Spinal cord (tissue), 10 donors: Measurements from ENCODE around the gene ZFYVE28. TPM values are rescaled to one million over a fixed set of nuclear protein-coding genes. Genes with fewer than 3 reads are reported as not detected.

Source experiments
- DNase-seq, 6 donors: peaks; one replicate each; pipeline versions ENCODE4 v3.0.0 to v3.0.0-alpha.2; 2013 to 2015; ENCODE audit warnings: low spot score in 6 of 6, low read depth in 4 of 6
- H3K27ac ChIP-seq: one replicate; pipeline ENCODE4 v1.5.1; 2013; ENCODE audit warnings: low read depth, low read length, control low read depth
- H3K27me3 ChIP-seq: one replicate; pipeline ENCODE4 v1.6.1; 2013; ENCODE audit warnings: low read length; ENCODE audit not compliant: control insufficient read depth, insufficient read depth
- H3K36me3 ChIP-seq: one replicate; pipeline ENCODE4 v1.6.1; 2013; ENCODE audit warnings: low read length; ENCODE audit not compliant: control insufficient read depth, insufficient read depth
- H3K4me1 ChIP-seq: one replicate; pipeline ENCODE4 v1.6.1; 2013; ENCODE audit warnings: low read length; ENCODE audit not compliant: control insufficient read depth, insufficient read depth
- H3K4me3 ChIP-seq: one replicate; pipeline ENCODE4 v1.5.1; 2013; ENCODE audit warnings: low read depth, low read length, control low read depth
- H3K9me3 ChIP-seq: one replicate; pipeline ENCODE4 v1.6.1; 2013; ENCODE audit warnings: low read length; ENCODE audit not compliant: control insufficient read depth, insufficient read depth
- WGBS: methylation state at CpG from one replicate; pipeline ENCODE4 v1.1.5; 2013; ENCODE audit warnings: missing lambda C conversion rate; ENCODE audit not compliant: insufficient coverage; 5-methylcytosine and 5-hydroxymethylcytosine counted together
- polyA plus RNA-seq, 2 donors: library from polyadenylated mRNA; unstranded; fragments of 120-200 nt; gene quantifications; one replicate each; pipeline ENCODE4 v1.2.1, GENCODE V29; 2013; ENCODE audit not compliant: insufficient read length in 2 of 2
- total RNA-seq, 2 donors: library from RNA; depleted of rRNA in 1 of 2; stranded (reverse); fragments of 120-200 nt in 1 of 2; fragments of >200 nt in 1 of 2; gene quantifications; one replicate each; pipeline versions ENCODE4 v1.2.3 to v1.2.4, GENCODE V29; 2013 to 2014
- donor health status: healthy.

Gene ZFYVE28
- total and polyA plus RNA-seq, 4 donors: 7.9 to 13.9 (median 9.8) TPM

DNA sequence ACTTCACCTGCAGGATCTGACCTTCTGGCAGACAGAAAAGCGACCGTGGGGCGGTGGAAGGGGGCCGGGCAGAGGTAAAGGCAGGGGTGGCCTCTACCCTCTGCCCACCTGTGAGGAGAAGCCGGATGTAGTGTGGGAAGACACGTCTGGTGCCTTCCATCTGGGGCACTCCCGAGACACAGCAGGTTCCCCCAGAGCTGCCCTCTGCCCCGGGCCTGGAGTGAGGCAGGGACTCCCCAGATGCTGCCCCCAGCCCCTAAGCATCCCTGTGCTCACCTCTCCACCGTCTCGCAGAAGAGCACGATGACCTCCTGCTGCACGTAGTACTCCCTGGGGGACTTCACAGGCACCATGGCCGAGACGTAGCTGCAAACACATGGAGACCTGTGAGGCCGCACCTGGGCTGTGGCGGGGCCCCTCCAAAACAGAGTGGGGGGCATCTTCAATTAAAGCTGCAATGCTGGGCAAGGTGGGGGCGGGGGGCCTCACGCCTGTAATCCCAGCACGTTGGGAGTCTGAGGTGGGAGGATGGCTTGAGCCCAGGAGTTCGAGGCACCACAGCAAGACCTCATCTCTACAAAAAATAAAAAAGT is 81.2 kb downstream of the ZFYVE28 start:
- Histone ChIP-seq H3K4me1 (no peaks in the 10 kb centered on the region), H3K27ac (no peak overlapping the region), H3K4me3 (no peak overlapping the region), H3K27me3 (no peaks in the 10 kb centered on the region), H3K9me3 (no peaks in the 10 kb centered on the region), H3K36me3 (peaks cover 57% of the 10 kb centered on the region)
- 83% methylated on average over 15 of the region's 20 CpGs for WGBS
- DNase-seq: no peak

- Histone ChIP-seq H3K4me3 (no peak overlapping the region), H3K4me1 (no peaks in the 10 kb centered on the region), H3K27me3 (no peaks in the 10 kb centered on the region), H3K36me3 (peaks cover 61% of the 10 kb centered on the region), H3K27ac (no peak overlapping the region), H3K9me3 (no peaks in the 10 kb centered on the region)
- DNase-seq: no peak
These were observed 81.8 kb downstream of the ZFYVE28 start for GRCh38 chr4:2336659-2337058.

DNA sequence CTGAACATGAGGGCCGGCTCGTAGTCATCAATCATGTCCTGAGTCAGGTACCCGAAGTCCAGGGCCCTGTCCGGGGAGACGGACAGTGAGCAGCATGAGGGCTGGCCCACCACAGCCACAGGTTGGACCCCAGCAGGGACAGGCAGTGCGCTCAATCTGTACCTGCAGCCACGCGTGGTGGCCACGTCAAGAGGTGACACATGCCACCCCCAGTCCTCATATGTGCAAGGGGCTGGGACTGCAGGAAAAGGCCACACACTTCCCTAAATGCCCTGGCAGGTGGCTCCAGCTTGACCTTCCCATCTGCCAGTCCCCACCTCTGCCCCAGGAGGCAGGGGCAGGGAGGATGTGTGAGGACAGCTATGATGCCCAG is 82.7 kb downstream of the ZFYVE28 start:
- no peaks in the 10 kb centered on the region for H3K4me1 ChIP-seq
- H3K4me3 ChIP-seq: no peak overlapping the region
- H3K27me3 ChIP-seq: no peaks in the 10 kb centered on the region
- H3K36me3 ChIP-seq: peaks cover 54% of the 10 kb centered on the region
- DNase-seq: no peak
- H3K9me3 ChIP-seq: no peaks in the 10 kb centered on the region
- H3K27ac ChIP-seq: no peak overlapping the region
- 86% methylated on average over 8 of the region's 9 CpGs for WGBS

- Histone ChIP-seq H3K27ac (no peak overlapping the region), H3K4me1 (no peaks in the 10 kb centered on the region), H3K27me3 (no peaks in the 10 kb centered on the region), H3K9me3 (no peaks in the 10 kb centered on the region), H3K4me3 (no peak overlapping the region), H3K36me3 (peaks cover 47% of the 10 kb centered on the region)
- DNase-seq: no peak
- 78% methylated on average over 25 of the region's 27 CpGs for WGBS
These were observed 83.4 kb downstream of the ZFYVE28 start for GRCh38 chr4:2334826-2335728.

DNA sequence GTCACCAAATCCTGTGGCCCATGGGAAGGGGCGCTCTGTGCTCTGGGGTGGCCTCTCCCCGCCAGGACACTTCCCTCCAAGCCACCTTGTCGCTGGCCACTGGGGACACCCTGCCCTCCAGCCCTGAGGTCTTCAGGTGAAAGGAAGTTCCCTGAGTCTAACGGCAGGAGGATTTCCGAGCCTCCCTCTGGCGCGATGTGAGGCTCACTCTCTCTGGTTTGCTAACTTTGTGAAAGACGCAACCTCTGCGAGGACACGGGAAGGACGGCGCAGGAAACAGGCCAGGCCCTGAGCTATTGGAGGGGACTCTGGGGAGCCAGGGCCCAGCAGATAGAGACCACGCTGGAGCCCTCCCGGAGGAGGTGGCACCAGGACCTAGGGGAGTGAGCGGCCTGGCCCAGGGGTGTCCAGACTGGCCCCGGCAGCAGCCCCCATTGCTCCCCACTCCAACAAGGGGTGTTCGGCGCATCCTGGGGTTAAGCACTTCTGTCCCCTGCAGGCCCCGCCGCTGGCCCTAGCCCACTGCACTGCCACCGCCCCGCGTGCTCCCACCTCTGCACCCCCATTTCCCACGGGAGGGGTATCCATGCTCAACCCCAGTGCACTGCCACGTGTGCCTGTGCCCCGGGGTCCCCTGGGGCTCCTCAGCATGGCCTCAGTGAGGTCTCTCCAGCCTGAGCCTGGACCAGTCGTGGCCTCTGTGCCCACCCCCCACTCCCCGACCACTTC is 84.4 kb downstream of the ZFYVE28 start:
- no peaks in the 10 kb centered on the region for H3K4me1 ChIP-seq
- no peaks in the 10 kb centered on the region for H3K27me3 ChIP-seq
- no peak overlapping the region for H3K4me3 ChIP-seq
- no peaks in the 10 kb centered on the region for H3K9me3 ChIP-seq
- 81% methylated on average over 28 of the region's 28 CpGs for WGBS
- H3K36me3 ChIP-seq: peaks cover 40% of the 10 kb centered on the region
- DNase-seq: no peak
- no peak overlapping the region for H3K27ac ChIP-seq

DNA sequence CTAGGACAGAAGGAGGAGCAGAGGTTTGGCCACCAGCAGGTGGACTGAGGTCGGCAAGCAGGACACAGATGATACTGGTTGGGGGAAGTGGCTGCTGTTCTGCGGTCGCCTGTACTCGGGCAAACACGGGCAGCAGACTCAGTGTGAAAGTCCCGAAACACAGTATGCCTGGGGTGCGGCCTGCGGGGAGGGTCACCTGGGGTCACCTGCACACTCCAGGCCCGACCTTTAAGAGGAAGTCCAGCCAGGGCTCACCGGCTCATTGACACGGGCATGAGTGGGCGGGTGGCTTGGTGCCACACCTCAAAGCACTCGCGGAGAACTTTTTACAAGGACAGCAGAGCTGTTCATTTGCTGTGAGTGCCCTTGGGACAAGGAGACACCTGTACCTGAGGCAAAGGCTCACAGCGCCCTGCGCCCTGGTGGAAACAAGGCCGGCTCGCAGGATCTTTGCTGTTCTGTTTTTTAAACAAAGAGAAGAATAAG is 85.0 kb downstream of the ZFYVE28 start:
- Histone ChIP-seq H3K4me1 (no peaks in the 10 kb centered on the region), H3K9me3 (no peaks in the 10 kb centered on the region), H3K36me3 (peaks cover 38% of the 10 kb centered on the region), H3K27me3 (no peaks in the 10 kb centered on the region), H3K4me3 (no peak overlapping the region), H3K27ac (no peak overlapping the region)
- 59% methylated on average over 18 of the region's 18 CpGs for WGBS
- DNase-seq: no peak

DNA sequence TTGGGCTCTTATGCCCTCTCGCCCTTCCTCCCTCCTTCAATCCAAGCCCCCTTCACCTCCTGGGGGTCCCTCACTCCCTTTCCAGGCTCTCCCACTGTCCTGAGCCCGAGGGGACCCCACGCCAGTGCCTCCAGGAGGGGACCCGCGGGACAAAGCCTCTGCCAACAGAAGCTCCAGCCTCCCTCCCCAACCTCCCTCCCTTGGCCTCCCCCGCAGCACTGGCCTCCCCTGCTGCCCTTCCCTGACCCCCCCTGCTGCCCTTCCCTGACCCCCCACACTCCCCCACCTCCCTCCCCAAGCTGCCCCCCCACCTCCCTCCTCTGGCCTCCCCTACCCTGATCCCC is 85.5 kb downstream of the ZFYVE28 start:
- Histone ChIP-seq H3K36me3 (peaks cover 35% of the 10 kb centered on the region), H3K4me3 (no peak overlapping the region), H3K27me3 (no peaks in the 10 kb centered on the region), H3K27ac (no peak overlapping the region), H3K9me3 (peaks cover 2% of the 10 kb centered on the region), H3K4me1 (no peaks in the 10 kb centered on the region)
- WGBS: 79% methylated on average over 2 of the region's 6 CpGs
- DNase-seq: no peak

DNA sequence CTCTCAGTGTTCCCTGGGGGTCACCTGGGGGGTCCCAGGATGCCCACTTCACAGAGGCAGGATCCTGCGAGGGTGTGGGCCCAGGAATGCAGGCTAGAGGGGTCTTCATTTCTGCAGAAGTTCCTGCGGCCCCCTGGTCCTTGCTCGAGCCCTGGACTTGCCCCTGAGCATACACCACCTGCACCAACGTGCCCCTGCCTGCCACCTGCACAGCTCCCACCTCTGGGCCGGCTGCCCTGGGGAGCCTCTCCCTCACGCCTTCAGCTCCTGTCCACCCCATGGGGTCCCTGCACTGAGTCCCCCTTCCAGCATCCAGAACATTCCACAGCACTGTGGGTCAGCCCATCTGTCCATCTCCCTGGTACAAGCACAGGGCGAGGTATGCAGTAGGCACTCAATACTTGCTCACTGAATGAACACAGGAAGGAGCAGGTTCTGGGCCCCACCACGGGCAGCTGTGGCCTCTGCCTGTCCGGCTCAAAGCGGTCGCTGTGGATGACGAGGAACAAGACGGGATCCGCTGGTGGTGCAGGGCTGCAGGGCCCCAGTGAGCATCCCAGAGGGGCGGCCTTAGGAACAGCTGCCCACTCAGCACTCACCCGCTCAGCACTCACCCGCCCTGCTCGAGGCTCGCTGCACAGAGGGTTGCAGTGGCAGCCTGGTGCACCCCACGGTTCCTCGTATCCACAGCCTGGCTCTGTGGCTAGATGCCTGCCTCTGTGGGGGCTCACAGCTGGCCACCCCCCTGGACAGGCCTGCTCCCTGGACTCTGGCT is 86.1 kb downstream of the ZFYVE28 start:
- no peak overlapping the region for H3K4me3 ChIP-seq
- H3K27me3 ChIP-seq: no peaks in the 10 kb centered on the region
- 85% methylated on average over 21 of the region's 21 CpGs for WGBS
- peaks cover 32% of the 10 kb centered on the region for H3K36me3 ChIP-seq
- H3K27ac ChIP-seq: no peak overlapping the region
- H3K4me1 ChIP-seq: no peaks in the 10 kb centered on the region
- peaks cover 4% of the 10 kb centered on the region for H3K9me3 ChIP-seq
- no peak for DNase-seq

DNA sequence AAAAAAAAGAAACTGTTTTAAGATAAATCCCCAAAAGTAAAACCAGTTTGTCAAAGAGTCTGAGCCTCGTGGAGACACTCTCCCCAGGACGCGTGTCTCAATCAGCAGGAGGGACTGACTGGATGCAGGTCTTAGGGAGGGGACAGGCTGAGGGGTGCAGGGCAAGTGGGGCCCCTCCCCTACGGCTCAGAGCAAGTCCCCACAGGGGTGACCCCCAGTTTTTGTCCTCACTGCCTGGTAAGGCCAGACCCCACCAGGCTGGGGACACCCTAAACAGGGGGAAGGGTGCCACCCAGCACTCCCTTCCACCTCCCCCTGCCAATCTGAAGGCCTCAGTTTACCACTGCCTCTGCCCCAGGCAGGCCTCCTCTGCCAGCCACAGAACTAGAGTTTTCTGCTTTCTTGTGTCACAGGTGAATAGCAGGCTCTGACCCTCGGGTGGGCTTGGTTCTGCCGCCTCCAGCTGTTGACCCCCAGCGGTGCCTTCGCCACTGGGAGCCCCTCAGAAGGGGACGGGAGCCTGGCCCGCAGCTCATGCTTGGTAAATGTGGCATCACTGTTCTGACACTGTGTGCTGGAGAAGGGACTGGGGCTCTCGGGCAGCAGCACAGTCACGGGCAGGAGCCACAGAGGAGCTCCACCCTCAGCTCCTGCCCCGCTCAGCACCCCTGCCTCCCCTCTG is 86.8 kb downstream of the ZFYVE28 start:
- 78% methylated on average over 10 of the region's 13 CpGs for WGBS
- Histone ChIP-seq H3K36me3 (peaks cover 25% of the 10 kb centered on the region), H3K9me3 (peaks cover 5% of the 10 kb centered on the region)

More for the DNA sequence above, 86.8 kb downstream of the ZFYVE28 start:
- Histone ChIP-seq H3K27me3 (no peaks in the 10 kb centered on the region), H3K27ac (no peak overlapping the region), H3K4me3 (no peak overlapping the region), H3K4me1 (no peaks in the 10 kb centered on the region)
- DNase-seq: no peak
